ENCODE results near the gene APOO.

DNA sequence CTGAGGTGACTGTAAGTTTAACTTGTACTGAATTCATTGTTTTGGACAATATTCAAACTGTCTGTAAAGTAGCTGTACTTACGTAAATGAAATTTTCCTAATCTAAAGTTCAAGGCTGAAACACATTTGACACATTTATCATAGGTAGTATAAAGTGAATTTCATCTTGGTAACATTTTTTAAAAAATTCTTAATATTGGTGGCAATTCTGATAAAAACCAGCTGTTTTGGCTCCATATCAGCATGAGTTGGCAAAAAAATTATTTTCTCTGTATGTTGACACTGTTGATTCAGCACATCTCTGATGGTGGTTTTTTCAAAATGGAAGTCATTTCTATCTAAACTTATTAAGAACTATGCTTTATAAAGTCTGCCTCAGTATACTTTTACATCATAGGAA is 31.0 kb upstream of the APOO start:
- TF ChIP-seq, protein P1, sequence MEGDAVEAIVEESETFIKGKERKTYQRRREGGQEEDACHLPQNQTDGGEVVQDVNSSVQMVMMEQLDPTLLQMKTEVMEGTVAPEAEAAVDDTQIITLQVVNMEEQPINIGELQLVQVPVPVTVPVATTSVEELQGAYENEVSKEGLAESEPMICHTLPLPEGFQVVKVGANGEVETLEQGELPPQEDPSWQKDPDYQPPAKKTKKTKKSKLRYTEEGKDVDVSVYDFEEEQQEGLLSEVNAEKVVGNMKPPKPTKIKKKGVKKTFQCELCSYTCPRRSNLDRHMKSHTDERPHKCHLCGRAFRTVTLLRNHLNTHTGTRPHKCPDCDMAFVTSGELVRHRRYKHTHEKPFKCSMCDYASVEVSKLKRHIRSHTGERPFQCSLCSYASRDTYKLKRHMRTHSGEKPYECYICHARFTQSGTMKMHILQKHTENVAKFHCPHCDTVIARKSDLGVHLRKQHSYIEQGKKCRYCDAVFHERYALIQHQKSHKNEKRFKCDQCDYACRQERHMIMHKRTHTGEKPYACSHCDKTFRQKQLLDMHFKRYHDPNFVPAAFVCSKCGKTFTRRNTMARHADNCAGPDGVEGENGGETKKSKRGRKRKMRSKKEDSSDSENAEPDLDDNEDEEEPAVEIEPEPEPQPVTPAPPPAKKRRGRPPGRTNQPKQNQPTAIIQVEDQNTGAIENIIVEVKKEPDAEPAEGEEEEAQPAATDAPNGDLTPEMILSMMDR (conservative IDR thresholded peaks at IDR 0.05): no peak
- TF ChIP-seq ZFX (IDR thresholded peaks at IDR 0.05): no peak
